ENCODE results near the gene TTC36. TPM values are rescaled to one million over a fixed set of nuclear protein-coding genes. Genes with fewer than 3 reads are reported as not detected.

Gene TTC36
- 10 to 100 TPM in 1 of 4 donors, 1 to 10 TPM in 3; 3.1 to 71.0 (median 5.0) TPM for total RNA-seq

- TF ChIP-seq CTCF (IDR thresholded peaks at IDR 0.05; ENCODE audit: low read depth) = no peak
Measured at GRCh38 chr11:118527109-118527508, at the start of gene TTC36. Gene TTC36, plus strand, starts transcription at chr11:118527474. Its CDS starts 21 bp downstream, at chr11:118527495.

GRCh38 chr11:118484405-118484804 is 42.9 kb upstream of the TTC36 start:
- no peak for TF ChIP-seq CTCF (IDR thresholded peaks at IDR 0.05; ENCODE audit: low read depth)

- no peak for TF ChIP-seq CTCF (IDR thresholded peaks at IDR 0.05; ENCODE audit: low read depth)
Measured at GRCh38 chr11:118485273-118485672, 42.0 kb upstream of the TTC36 start.

GRCh38 chr11:118488480-118489109 is 38.7 kb upstream of the TTC36 start:
- no peak for TF ChIP-seq CTCF (IDR thresholded peaks at IDR 0.05; ENCODE audit: low read depth)

GRCh38 chr11:118491041-118491440 is 36.2 kb upstream of the TTC36 start:
- TF ChIP-seq CTCF (IDR thresholded peaks at IDR 0.05; ENCODE audit: low read depth) = no peak

- no peak for TF ChIP-seq CTCF (IDR thresholded peaks at IDR 0.05; ENCODE audit: low read depth)
Measured at GRCh38 chr11:118497831-118498230, 29.4 kb upstream of the TTC36 start.

GRCh38 chr11:118503216-118503615 is 24.1 kb upstream of the TTC36 start:
- no peak for TF ChIP-seq CTCF (IDR thresholded peaks at IDR 0.05; ENCODE audit: low read depth)
